HG03571 (cell line): ENCODE results near the gene CACNA1C.

ENCODE experiments used
- ATAC-seq: cut with Tn5 transposase; IDR thresholded peaks from one replicate; pipeline ENCODE4 v1.9.1; 2021; ENCODE audit not compliant: unreplicated experiment

The CACNA1C gene

GRCh38 chr12:2493086-2493485, 440.3 kb downstream of the CACNA1C start:
- no peak for ATAC-seq

GRCh38 chr12:2494486-2495192, 441.9 kb downstream of the CACNA1C start:
- no peak for ATAC-seq

GRCh38 chr12:2495417-2496112, 442.8 kb downstream of the CACNA1C start:
- ATAC-seq, result no peak

- no peak for ATAC-seq
These were observed 446.2 kb downstream of the CACNA1C start for GRCh38 chr12:2498964-2499500.

GRCh38 chr12:2501464-2502191, 448.8 kb downstream of the CACNA1C start:
- ATAC-seq, result no peak

- no peak for ATAC-seq
These were observed 450.2 kb downstream of the CACNA1C start for GRCh38 chr12:2503036-2503435.

- ATAC-seq, result no peak
These were observed 451.0 kb downstream of the CACNA1C start for GRCh38 chr12:2503762-2504161.

- no peak for ATAC-seq
These were observed 451.8 kb downstream of the CACNA1C start for GRCh38 chr12:2504577-2504976.

GRCh38 chr12:2507814-2508213, 455.0 kb downstream of the CACNA1C start:
- ATAC-seq, result no peak

GRCh38 chr12:2509137-2509536, 456.4 kb downstream of the CACNA1C start:
- ATAC-seq, result no peak

- no peak for ATAC-seq
These were observed 457.3 kb downstream of the CACNA1C start for GRCh38 chr12:2510045-2510444.

GRCh38 chr12:2513141-2514037, 460.6 kb downstream of the CACNA1C start:
- ATAC-seq, result no peak

GRCh38 chr12:2514038-2514340, 461.2 kb downstream of the CACNA1C start:
- ATAC-seq, result no peak

- ATAC-seq, result no peak
These were observed 468.0 kb downstream of the CACNA1C start for GRCh38 chr12:2520722-2521246.

GRCh38 chr12:2523317-2523716, 470.5 kb downstream of the CACNA1C start:
- no peak for ATAC-seq

- ATAC-seq, result no peak
These were observed 471.1 kb downstream of the CACNA1C start for GRCh38 chr12:2523844-2524243.

GRCh38 chr12:2526371-2526770, 473.6 kb downstream of the CACNA1C start:
- no peak for ATAC-seq

GRCh38 chr12:2528001-2528400, 475.2 kb downstream of the CACNA1C start:
- no peak for ATAC-seq

GRCh38 chr12:2529807-2530206, 477.0 kb downstream of the CACNA1C start:
- ATAC-seq, result no peak

- ATAC-seq, result no peak
These were observed 478.6 kb downstream of the CACNA1C start for GRCh38 chr12:2531371-2531770.

- ATAC-seq, result no peak
These were observed 480.2 kb downstream of the CACNA1C start for GRCh38 chr12:2533036-2533435.
